Measurements from ENCODE around the gene UGT2B7. TPM values are rescaled to one million over a fixed set of nuclear protein-coding genes. Genes with fewer than 3 reads are reported as not detected.

Gene UGT2B7
- not detected in 2 replicates for total RNA-seq (2021)
- long read RNA-seq, result 0 reads

DNA sequence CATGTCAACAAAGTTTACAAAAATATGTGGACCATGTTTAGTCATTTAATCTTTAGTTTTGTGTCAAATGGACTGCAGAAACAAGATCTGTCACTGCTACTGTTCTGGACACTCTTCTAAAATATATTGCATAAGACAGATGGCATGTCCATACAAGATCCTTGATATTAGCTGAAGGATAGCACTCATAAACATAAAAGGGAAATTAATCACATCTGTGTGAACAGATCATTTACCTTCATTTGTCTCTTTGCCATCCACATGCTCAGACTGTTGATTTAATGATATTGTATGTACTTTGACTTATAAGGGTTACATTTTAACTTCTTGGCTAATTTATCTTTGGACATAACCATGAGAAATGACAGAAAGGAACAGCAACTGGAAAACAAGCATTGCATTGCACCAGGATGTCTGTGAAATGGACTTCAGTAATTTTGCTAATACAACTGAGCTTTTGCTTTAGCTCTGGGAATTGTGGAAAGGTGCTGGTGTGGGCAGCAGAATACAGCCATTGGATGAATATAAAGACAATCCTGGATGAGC lies at the start of gene UGT2B7:
Gene UGT2B7 (plus strand): TSS at position 364 of the 546 bp plus-strand sequence. CDS start 47 bp downstream, at position 411.
- no peak within 1 kb of the TSS for H3K4me3 Mint-ChIP-seq

More for the DNA sequence above, at the start of gene UGT2B7:
- no peak for DNase-seq
- H3K4me1 ChIP-seq (ENCODE audit: insufficient read depth, low read length), result no peaks in the 10 kb centered on the region
- H2BK20ac ChIP-seq (ENCODE audit: low read depth, low read length, poor library complexity, severe bottlenecking), result no peak within 1 kb of the TSS
- no peak within 1 kb of the TSS for H3K4me2 ChIP-seq (ENCODE audit: insufficient read depth, insufficient read length, low read length)
- H3K36me3 Mint-ChIP-seq (ENCODE audit: insufficient read depth in 1 of 3, low read depth in 3 of 3), result no peaks in the 10 kb centered on the region
- no peaks in the 10 kb centered on the region for H3K23me2 ChIP-seq (ENCODE audit: insufficient read length, low read depth, low read length, poor library complexity, severe bottlenecking)
- no peak within 1 kb of the TSS for H2BK5ac ChIP-seq (ENCODE audit: insufficient read length, low read length)
- no peak within 1 kb of the TSS for H2BK15ac ChIP-seq (ENCODE audit: low read depth, low read length)
- no peak within 1 kb of the TSS for H4K5ac ChIP-seq (ENCODE audit: insufficient read length, low read depth, low read length)
- no peak within 1 kb of the TSS for H4K91ac ChIP-seq (ENCODE audit: insufficient read length, low read depth, low read length)
- H3T11ph ChIP-seq (ENCODE audit: low read length), result no peak within 1 kb of the TSS
- no peaks in the 10 kb centered on the region for H3K27me3 Mint-ChIP-seq (ENCODE audit: low read depth)
- no peak within 1 kb of the TSS for H3K4ac ChIP-seq (ENCODE audit: low read depth, low read length)
- no peak within 1 kb of the TSS for H3K18ac ChIP-seq (ENCODE audit: insufficient read length, low read depth, low read length)
- H2AK5ac ChIP-seq (ENCODE audit: insufficient read length, low read length), result no peak within 1 kb of the TSS
- H3K56ac ChIP-seq (ENCODE audit: insufficient read length, low read depth, low read length), result no peak within 1 kb of the TSS
- H3K27ac Mint-ChIP-seq, result no peak within 1 kb of the TSS
- no peak within 1 kb of the TSS for H2AFZ ChIP-seq (ENCODE audit: low read length)
- no peak within 1 kb of the TSS for H3K27ac ChIP-seq (ENCODE audit: insufficient read length, low read depth, low read length)
- H3K14ac ChIP-seq (ENCODE audit: insufficient read depth, low read length), result no peak within 1 kb of the TSS
- no peak within 1 kb of the TSS for H3K9ac ChIP-seq (ENCODE audit: extremely low read depth, insufficient read length, low read length)
- H3K4me1 Mint-ChIP-seq, result peaks cover 3 to 7% of the 10 kb centered on the region in 2 experiments
- no peaks in the 10 kb centered on the region for H3K79me1 ChIP-seq (ENCODE audit: insufficient read depth, low read depth, low read length, poor library complexity, severe bottlenecking)
- no peak within 1 kb of the TSS for H2BK12ac ChIP-seq (ENCODE audit: insufficient read length, low read depth, low read length)
- H3K23ac ChIP-seq (ENCODE audit: insufficient read length, low read depth, low read length), result no peak within 1 kb of the TSS
- H3K27me3 ChIP-seq (ENCODE audit: insufficient read depth, low read length), result no peaks in the 10 kb centered on the region
- H4K20me1 ChIP-seq (ENCODE audit: control insufficient read depth, insufficient read depth, insufficient read length), result no peaks in the 10 kb centered on the region
- no peaks in the 10 kb centered on the region for H3K79me2 ChIP-seq (ENCODE audit: insufficient read depth, low read length)
- TF ChIP-seq, protein P1, sequence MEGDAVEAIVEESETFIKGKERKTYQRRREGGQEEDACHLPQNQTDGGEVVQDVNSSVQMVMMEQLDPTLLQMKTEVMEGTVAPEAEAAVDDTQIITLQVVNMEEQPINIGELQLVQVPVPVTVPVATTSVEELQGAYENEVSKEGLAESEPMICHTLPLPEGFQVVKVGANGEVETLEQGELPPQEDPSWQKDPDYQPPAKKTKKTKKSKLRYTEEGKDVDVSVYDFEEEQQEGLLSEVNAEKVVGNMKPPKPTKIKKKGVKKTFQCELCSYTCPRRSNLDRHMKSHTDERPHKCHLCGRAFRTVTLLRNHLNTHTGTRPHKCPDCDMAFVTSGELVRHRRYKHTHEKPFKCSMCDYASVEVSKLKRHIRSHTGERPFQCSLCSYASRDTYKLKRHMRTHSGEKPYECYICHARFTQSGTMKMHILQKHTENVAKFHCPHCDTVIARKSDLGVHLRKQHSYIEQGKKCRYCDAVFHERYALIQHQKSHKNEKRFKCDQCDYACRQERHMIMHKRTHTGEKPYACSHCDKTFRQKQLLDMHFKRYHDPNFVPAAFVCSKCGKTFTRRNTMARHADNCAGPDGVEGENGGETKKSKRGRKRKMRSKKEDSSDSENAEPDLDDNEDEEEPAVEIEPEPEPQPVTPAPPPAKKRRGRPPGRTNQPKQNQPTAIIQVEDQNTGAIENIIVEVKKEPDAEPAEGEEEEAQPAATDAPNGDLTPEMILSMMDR (conservative IDR thresholded peaks at IDR 0.05), result no peak
- H3K9me3 Mint-ChIP-seq, result no peaks in the 10 kb centered on the region
- no peak within 1 kb of the TSS for H4K8ac ChIP-seq (replicated peaks; ENCODE audit: insufficient read length, low read depth, low read length)
- no peak within 1 kb of the TSS for H2BK120ac ChIP-seq (ENCODE audit: low read depth, low read length, poor library complexity, severe bottlenecking)
- no peaks in the 10 kb centered on the region for H3K9me3 ChIP-seq (ENCODE audit: control insufficient read depth, low read depth, low read length)

All from H9 (cell line).